ENCODE data around the gene PCNX3.

Gene PCNX3

GRCh38 chr11:65580756-65581155, 34.8 kb upstream of the PCNX3 start:
- no peak for DNase-seq

GRCh38 chr11:65581928-65582327, 33.6 kb upstream of the PCNX3 start:
- no peak for DNase-seq

GRCh38 chr11:65583589-65583988, 32.0 kb upstream of the PCNX3 start:
- no peak for DNase-seq

GRCh38 chr11:65584106-65584505, 31.5 kb upstream of the PCNX3 start:
- DNase-seq, result no peak

- no peak for DNase-seq
Observed at GRCh38 chr11:65584723-65585171, 30.8 kb upstream of the PCNX3 start.

GRCh38 chr11:65585396-65586246, 30.0 kb upstream of the PCNX3 start:
- no peak for DNase-seq

- DNase-seq, result no peak
Observed at GRCh38 chr11:65586247-65586630, 29.3 kb upstream of the PCNX3 start.

GRCh38 chr11:65586676-65587075, 28.9 kb upstream of the PCNX3 start:
- no peak for DNase-seq

- no peak for DNase-seq
Observed at GRCh38 chr11:65588199-65589054, 27.1 kb upstream of the PCNX3 start.

GRCh38 chr11:65589444-65590239, 25.9 kb upstream of the PCNX3 start:
- DNase-seq, result no peak

GRCh38 chr11:65590240-65590738, 25.3 kb upstream of the PCNX3 start:
- DNase-seq, result no peak

- no peak for DNase-seq
Observed at GRCh38 chr11:65591939-65592857, 23.4 kb upstream of the PCNX3 start.

GRCh38 chr11:65592858-65593517, 22.6 kb upstream of the PCNX3 start:
- DNase-seq, result no peak

GRCh38 chr11:65593518-65594414, 21.8 kb upstream of the PCNX3 start:
- DNase-seq, result no peak

- DNase-seq, result no peak
Observed at GRCh38 chr11:65595131-65595530, 20.4 kb upstream of the PCNX3 start.

- DNase-seq, result no peak
Observed at GRCh38 chr11:65595543-65596281, 19.9 kb upstream of the PCNX3 start, which contains the start of gene KCNK7. KCNK7 (minus strand) TSS chr11:65595800; CDS start chr11:65595772, 28 bp downstream.

- DNase-seq, result no peak
Observed at GRCh38 chr11:65596520-65596919, 19.1 kb upstream of the PCNX3 start.

GRCh38 chr11:65598258-65598699, 17.3 kb upstream of the PCNX3 start:
- DNase-seq, result no peak

All from NCI-H2081 treated with DMSO at 0.1 percent for 48 hours (cell line).